Measurements from ENCODE around the gene ATAD3C.

DNA sequence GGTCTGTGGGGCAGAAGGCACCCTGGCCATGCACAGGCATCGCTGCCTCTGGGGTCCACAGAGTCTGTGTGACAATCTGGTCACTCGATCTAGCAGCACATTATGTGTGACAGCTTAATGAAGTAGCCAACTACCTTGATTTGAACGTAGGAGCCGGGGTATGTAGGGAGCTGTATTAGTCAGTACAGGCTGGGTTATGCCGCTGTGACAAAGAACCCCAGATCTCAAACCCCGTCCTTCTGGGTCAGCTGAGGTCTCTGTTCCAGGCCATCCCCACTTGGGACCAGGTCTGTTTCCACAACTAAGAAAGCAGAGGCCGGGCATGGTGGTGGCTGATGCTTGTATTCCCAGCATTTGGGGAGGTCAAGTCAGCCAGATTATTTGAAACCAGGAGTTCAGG, 13.8 kb downstream of the ATAD3C start:
- TF ChIP-seq, protein P1, sequence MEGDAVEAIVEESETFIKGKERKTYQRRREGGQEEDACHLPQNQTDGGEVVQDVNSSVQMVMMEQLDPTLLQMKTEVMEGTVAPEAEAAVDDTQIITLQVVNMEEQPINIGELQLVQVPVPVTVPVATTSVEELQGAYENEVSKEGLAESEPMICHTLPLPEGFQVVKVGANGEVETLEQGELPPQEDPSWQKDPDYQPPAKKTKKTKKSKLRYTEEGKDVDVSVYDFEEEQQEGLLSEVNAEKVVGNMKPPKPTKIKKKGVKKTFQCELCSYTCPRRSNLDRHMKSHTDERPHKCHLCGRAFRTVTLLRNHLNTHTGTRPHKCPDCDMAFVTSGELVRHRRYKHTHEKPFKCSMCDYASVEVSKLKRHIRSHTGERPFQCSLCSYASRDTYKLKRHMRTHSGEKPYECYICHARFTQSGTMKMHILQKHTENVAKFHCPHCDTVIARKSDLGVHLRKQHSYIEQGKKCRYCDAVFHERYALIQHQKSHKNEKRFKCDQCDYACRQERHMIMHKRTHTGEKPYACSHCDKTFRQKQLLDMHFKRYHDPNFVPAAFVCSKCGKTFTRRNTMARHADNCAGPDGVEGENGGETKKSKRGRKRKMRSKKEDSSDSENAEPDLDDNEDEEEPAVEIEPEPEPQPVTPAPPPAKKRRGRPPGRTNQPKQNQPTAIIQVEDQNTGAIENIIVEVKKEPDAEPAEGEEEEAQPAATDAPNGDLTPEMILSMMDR (IDR thresholded peaks at IDR 0.05), result no peak
- TF ChIP-seq POLR2A (IDR thresholded peaks at IDR 0.05), result no peak

All from esophagus squamous epithelium (tissue), 4 donors.